H1 (cell line): ENCODE data around the gene SSTR5. TPM values are rescaled to one million over a fixed set of nuclear protein-coding genes. Genes with fewer than 3 reads are reported as not detected.

Experiments used
- ASH2L ChIP-seq: fragments of 200-600, 300-600 bp; sonication (generic); IDR thresholded peaks from one replicate; pipeline ENCODE4 v1.7.1; 2017; ENCODE audit warnings: low read length
- BACH1 ChIP-seq: IDR thresholded peaks from 2 replicates; pipeline ENCODE4 v1.6.1; 2012; ENCODE audit warnings: low read length, improper control_type of control experiment
- CHD7 ChIP-seq: fragments of 300-600 bp; sonication (generic); IDR thresholded peaks from 2 replicates; pipeline ENCODE4 v1.7.1; 2012; ENCODE audit warnings: low read length, moderate library complexity, mild to moderate bottlenecking, inconsistent platforms; ENCODE audit not compliant: insufficient replicate concordance
- EGR1 ChIP-seq: IDR thresholded peaks from 2 replicates; pipeline ENCODE4 v1.6.1; 2011; ENCODE audit warnings: low read depth, low read length, borderline replicate concordance
- FOSL1 ChIP-seq: IDR thresholded peaks from 2 replicates; pipeline ENCODE4 v1.6.1; 2011; ENCODE audit warnings: mild to moderate bottlenecking, low read depth, low read length, moderate library complexity; ENCODE audit not compliant: insufficient read depth
- JUND ChIP-seq: IDR thresholded peaks from 2 replicates; pipeline ENCODE4 v1.6.1; 2011; ENCODE audit warnings: mild to moderate bottlenecking, improper control_type of control experiment, low read length
- KDM5A ChIP-seq: fragments of 200-600 bp; IDR thresholded peaks from 2 replicates; pipeline ENCODE4 v1.7.1; 2012; ENCODE audit warnings: mild to moderate bottlenecking, low read length, inconsistent platforms, mixed read lengths
- POLR2AphosphoS5 ChIP-seq: IDR thresholded peaks from 2 replicates; pipeline ENCODE4 v1.6.1; 2011; ENCODE audit warnings: low read depth, low read length
- TBP ChIP-seq: IDR thresholded peaks from 2 replicates; pipeline ENCODE4 v1.6.1; 2011; ENCODE audit warnings: low read depth, low read length, improper control_type of control experiment
- TEAD4 ChIP-seq: IDR thresholded peaks from 2 replicates; pipeline ENCODE4 v1.6.1; 2012; ENCODE audit warnings: low read depth, low read length, inconsistent platforms, mixed read lengths
- polyA plus RNA-seq, 7 experiments: library from polyadenylated mRNA; depleted of rRNA in 3 of 7; stranded (reverse) in 5 of 7; unstranded in 2 of 7; fragments of >200 nt in 5 of 7; fragments of 200-250 nt in 2 of 7; gene quantifications; 1 replicate in 5 of 7; 2 replicates in 1 of 7; 4 replicates in 1 of 7; pipeline versions ENCODE4 v1.2.1 to v1.2.3, GENCODE V29; 2011 to 2013; ENCODE audit warnings: missing spikeins in 2 of 7, mixed read lengths in 2 of 7
- total RNA-seq: library from RNA; stranded (reverse); fragmentation: NEBNext Ultra II Directional; extraction: Animal tissue kit (Norgen Biotek cat#: 25700); gene quantifications from 2 replicates; pipeline ENCODE4 v1.2.1, GENCODE V29; 2021
- TF ChIP-seq, protein P1 (sequence below): IDR thresholded peaks from 2 replicates; pipeline ENCODE4 v1.6.1; 2012; ENCODE audit warnings: inconsistent platforms

Gene SSTR5
- total and polyA plus RNA-seq, 2 of the 8 experiments (the other 6 are each of a cell fraction or from before 2014, with no cell fraction given): 0.56 to 0.60 TPM

DNA sequence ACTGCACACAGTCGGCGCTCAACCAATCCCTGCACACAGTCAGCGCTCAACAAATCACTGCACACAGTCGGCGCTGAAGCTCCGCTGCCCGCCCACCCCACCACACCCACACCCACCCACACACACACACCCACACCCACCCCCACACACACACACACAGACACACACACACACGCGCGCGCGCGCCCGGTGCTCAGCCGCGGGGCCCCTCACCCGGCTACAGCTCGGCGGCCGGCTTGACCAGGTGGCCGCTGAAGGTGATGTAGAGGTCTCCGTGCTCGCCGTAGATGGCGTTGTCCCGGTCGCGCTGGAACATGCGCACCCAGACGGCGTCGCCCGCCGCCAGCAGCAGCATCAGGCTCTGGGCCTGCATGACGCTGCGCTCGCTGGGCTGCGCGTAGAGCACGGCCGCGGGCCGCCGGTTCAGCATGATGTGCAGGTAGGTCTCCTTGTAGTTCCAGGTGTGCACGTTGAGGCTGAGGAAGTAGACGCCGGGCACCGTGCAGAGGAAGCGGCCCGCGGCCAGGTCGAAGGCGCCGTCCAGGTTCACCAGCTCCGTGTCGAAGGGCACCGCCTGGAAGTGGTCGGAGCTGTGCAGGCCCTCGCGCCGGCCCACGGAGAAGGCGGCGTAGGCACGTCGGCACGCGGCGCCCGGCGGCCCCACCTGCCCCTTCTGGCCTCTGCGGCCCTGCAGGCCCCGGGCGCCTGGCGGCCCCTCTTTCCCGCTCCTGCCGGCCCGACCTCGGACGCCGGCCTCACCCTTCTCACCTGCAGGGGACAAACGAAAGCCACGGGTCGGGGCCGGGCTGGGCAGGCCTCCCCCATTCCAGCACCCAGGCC is 21.0 kb downstream of the SSTR5 start (continued):
- TF ChIP-seq CHD7 (no peak), POLR2AphosphoS5 (no peak), KDM5A (no peak), FOSL1 (no peak), ASH2L (no peak), JUND (no peak), TBP (no peak), TEAD4 (no peak), EGR1 (no peak), BACH1 (no peak)
- TF ChIP-seq, protein P1, sequence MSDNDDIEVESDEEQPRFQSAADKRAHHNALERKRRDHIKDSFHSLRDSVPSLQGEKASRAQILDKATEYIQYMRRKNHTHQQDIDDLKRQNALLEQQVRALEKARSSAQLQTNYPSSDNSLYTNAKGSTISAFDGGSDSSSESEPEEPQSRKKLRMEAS: peak; percentile 67
